ENCODE measurements around the gene CNTN4. TPM values are rescaled to one million over a fixed set of nuclear protein-coding genes. Genes with fewer than 3 reads are reported as not detected.

CNTN4 gene
- total RNA-seq, 1 donor from 2014 or later: 16.1 TPM

DNA sequence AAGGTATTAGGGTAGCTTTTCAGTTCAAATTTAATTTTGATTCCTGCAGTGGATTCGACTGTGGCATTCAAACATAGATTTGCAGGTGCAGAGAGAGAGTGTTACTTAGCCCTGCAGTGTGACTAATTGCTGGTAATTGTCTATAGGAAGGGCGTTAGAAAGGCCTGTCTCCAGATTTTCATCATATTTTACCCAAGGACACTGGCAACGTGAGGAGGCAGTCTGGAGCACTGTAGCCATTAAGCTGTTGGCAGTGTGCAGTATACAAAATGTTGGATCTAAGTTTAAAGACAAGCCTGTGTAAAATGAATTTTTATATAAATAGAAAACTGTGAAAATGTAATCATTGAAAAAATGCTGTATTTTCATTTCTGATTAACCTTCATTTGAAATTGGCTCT lies 342.9 kb downstream of the CNTN4 start:
- Mint-ChIP-seq H3K9me3 (ENCODE audit: low read depth) (no peaks in the 10 kb centered on the region), H3K27ac (no peak overlapping the region), H3K36me3 (ENCODE audit: insufficient read depth) (no peaks in the 10 kb centered on the region), H3K4me1 (ENCODE audit: low read depth) (peaks cover 6% of the 10 kb centered on the region), H3K4me3 (ENCODE audit: low read depth) (no peak overlapping the region), H3K27me3 (no peaks in the 10 kb centered on the region)
- no peak for TF ChIP-seq CTCF (IDR thresholded peaks at IDR 0.05; ENCODE audit: unreplicated experiment)
- DNase-seq (ENCODE audit: low spot score, unreplicated experiment): no peak

DNA sequence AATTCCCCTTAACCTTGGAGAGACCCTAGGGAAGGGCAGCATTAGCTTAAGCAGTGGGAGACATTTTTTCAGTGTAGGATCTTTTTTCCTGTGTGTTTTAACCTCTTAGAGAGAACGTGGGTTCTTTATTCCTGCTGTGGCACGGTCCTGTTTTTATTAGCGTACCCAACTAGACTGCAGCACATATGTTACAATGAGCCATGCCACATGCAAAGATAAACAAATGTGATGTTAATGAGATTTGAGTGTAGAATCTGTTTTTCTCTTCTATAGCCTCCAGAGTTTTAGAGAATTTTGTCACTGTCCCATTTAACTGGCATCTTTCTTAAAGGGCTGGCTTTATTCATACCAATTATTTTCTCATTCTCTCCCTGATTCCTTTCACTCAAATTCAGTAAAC lies 347.5 kb downstream of the CNTN4 start:
- H3K27me3 Mint-ChIP-seq: no peaks in the 10 kb centered on the region
- no peak for TF ChIP-seq CTCF (IDR thresholded peaks at IDR 0.05; ENCODE audit: unreplicated experiment)
- peaks cover 9% of the 10 kb centered on the region for H3K4me1 Mint-ChIP-seq (ENCODE audit: low read depth)
- no peaks in the 10 kb centered on the region for H3K9me3 Mint-ChIP-seq (ENCODE audit: low read depth)
- H3K36me3 Mint-ChIP-seq (ENCODE audit: insufficient read depth): no peaks in the 10 kb centered on the region
- no peak overlapping the region for H3K27ac Mint-ChIP-seq
- no peak for DNase-seq (ENCODE audit: low spot score, unreplicated experiment)
- H3K4me3 Mint-ChIP-seq (ENCODE audit: low read depth): no peak overlapping the region

DNA sequence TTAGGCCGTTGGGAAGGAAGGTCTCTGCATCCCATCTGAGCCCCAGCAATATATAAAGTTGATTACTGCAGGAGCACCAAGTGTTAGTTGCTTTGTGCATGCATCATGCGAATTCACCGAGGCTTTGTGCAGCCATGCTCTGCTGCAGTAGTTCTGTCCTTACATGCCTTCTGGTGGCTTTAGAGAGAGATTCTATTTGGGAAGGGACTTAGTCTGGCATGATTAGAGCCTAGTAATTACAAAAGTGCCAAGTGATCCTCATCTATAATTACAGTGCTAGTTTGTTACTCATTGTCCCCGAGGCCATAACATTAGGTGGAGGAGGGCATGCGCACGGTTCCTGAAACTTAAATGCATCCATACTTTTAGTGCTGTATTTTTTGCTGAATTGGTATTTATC lies 353.6 kb downstream of the CNTN4 start:
- Mint-ChIP-seq H3K27ac (no peak overlapping the region), H3K9me3 (ENCODE audit: low read depth) (peaks cover 3% of the 10 kb centered on the region)

DNA sequence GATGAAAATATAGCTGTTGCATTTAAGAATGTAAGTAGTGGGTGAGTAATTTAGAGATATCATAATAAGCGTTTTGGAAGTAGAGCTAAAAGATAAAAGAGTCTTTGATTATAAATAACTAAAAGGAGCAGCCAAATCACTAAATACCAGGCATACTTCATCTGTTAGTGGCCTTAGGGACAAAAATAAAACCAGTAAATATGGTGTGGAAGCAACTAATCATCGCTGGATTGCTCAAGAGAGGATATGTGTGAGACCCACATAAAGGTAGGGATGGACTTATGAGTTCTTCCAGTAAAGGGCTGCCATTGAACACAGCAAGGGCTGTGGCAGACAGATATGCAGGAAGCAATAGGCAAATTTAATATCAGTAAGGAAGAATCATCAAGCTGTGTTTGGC lies 356.2 kb downstream of the CNTN4 start:
- Mint-ChIP-seq H3K9me3 (ENCODE audit: low read depth) (peaks cover 3% of the 10 kb centered on the region), H3K36me3 (ENCODE audit: insufficient read depth) (no peaks in the 10 kb centered on the region), H3K4me3 (ENCODE audit: low read depth) (no peak overlapping the region), H3K27ac (no peak overlapping the region), H3K27me3 (no peaks in the 10 kb centered on the region), H3K4me1 (ENCODE audit: low read depth) (no peaks in the 10 kb centered on the region)
- DNase-seq (ENCODE audit: low spot score, unreplicated experiment): no peak
- TF ChIP-seq CTCF (IDR thresholded peaks at IDR 0.05; ENCODE audit: unreplicated experiment): no peak

More for the DNA sequence above, 353.6 kb downstream of the CNTN4 start:
- no peak for TF ChIP-seq CTCF (IDR thresholded peaks at IDR 0.05; ENCODE audit: unreplicated experiment)
- H3K36me3 Mint-ChIP-seq (ENCODE audit: insufficient read depth): no peaks in the 10 kb centered on the region
- no peaks in the 10 kb centered on the region for H3K27me3 Mint-ChIP-seq
- no peaks in the 10 kb centered on the region for H3K4me1 Mint-ChIP-seq (ENCODE audit: low read depth)
- DNase-seq (ENCODE audit: low spot score, unreplicated experiment): no peak
- H3K4me3 Mint-ChIP-seq (ENCODE audit: low read depth): no peak overlapping the region

DNA sequence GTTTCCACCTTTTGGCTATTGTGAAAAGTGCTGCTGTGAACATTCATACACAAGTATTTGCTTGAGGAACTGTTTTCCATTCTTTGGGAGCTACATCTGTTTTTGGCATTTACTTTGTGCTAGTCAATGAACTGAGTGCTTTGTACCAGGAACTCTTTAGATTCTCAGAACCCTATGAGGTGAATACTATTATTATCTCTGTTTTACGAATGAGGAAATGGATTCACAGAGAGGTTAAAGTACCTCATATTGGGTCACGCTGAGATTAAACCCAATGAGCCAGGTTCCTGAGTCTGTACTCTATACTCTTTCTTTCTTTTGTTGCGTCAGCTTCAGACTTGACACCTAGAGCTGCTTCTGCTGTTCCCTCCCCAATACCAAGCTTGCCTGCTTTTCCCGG lies 358.1 kb downstream of the CNTN4 start:
- no peak overlapping the region for H3K27ac Mint-ChIP-seq
- no peak for TF ChIP-seq CTCF (IDR thresholded peaks at IDR 0.05; ENCODE audit: unreplicated experiment)
- peaks cover 3% of the 10 kb centered on the region for H3K9me3 Mint-ChIP-seq (ENCODE audit: low read depth)
- H3K4me3 Mint-ChIP-seq (ENCODE audit: low read depth): no peak overlapping the region
- H3K36me3 Mint-ChIP-seq (ENCODE audit: insufficient read depth): no peaks in the 10 kb centered on the region
- H3K27me3 Mint-ChIP-seq: no peaks in the 10 kb centered on the region
- H3K4me1 Mint-ChIP-seq (ENCODE audit: low read depth): no peaks in the 10 kb centered on the region
- DNase-seq (ENCODE audit: low spot score, unreplicated experiment): no peak

Measured in progenitor cell of endocrine pancreas (in vitro differentiated cells).